HEK293 (cell line): ENCODE results near the gene HOXD12.

Source experiments
- CTCF ChIA-PET: fragments of 350-600 bp; formaldehyde crosslinking; extraction: SDS; loops from one replicate; lab custom pipeline; 2021; ENCODE audit warnings: antibody characterized with exemption; lab: Yijun Ruan, JAX
- POLR2A ChIA-PET: fragments of 300-600 bp; formaldehyde crosslinking; extraction: SDS; loops from one replicate; lab custom pipeline; 2020; ENCODE audit warnings: antibody characterized with exemption, inconsistent platforms; lab: Yijun Ruan, JAX
- H3K27ac ChIP-seq: fragments of 200-500 bp; sonication (Bioruptor generic); 2 replicates; pipeline ENCODE4 v1.5.1; 2014; ENCODE audit warnings: low read depth, low read length, control low read depth, inconsistent platforms; ENCODE audit errors: extremely low read depth
- H3K36me3 ChIP-seq, 2 experiments: fragments of 200-500 bp in 1 of 2; sonication (Bioruptor generic) in 1 of 2; 1 replicate in 1 of 2; 2 replicates in 1 of 2; pipeline ENCODE4 v1.5.1; 2014 to 2017; ENCODE audit warnings: inconsistent platforms in 2 of 2, low read length in 2 of 2; ENCODE audit not compliant: control insufficient read depth in 2 of 2, insufficient read depth in 1 of 2
- H3K4me1 ChIP-seq: fragments of 200-500 bp; sonication (Bioruptor generic); 2 replicates; pipeline ENCODE4 v1.5.1; 2014; ENCODE audit warnings: mild to moderate bottlenecking, low read length, inconsistent platforms; ENCODE audit not compliant: control insufficient read depth, insufficient read depth
- H3K4me3 ChIP-seq: 2 replicates; pipeline ENCODE4 v1.5.1; 2011; ENCODE audit warnings: low read depth, mild to moderate bottlenecking, control low read depth, low read length, moderate library complexity
- H3K9me3 ChIP-seq: fragments of 200-500 bp; sonication (Bioruptor generic); 2 replicates; pipeline ENCODE4 v1.5.1; 2014; ENCODE audit warnings: low read depth, low read length, inconsistent platforms; ENCODE audit not compliant: control insufficient read depth, insufficient read depth
- IKZF3 ChIP-seq: fragments of 450-650 bp; IDR thresholded peaks from 2 replicates; pipeline ENCODE4 v1.5.0; 2018; ENCODE audit warnings: missing biosample characterization, mild to moderate bottlenecking, missing genetic modification characterization, moderate library complexity
- KLF10 ChIP-seq: fragments of 450-650 bp; IDR thresholded peaks from 2 replicates; pipeline ENCODE4 v1.5.1; 2018; ENCODE audit warnings: missing biosample characterization, mild to moderate bottlenecking, missing genetic modification characterization
- KLF16 ChIP-seq: fragments of 450-650 bp; formaldehyde crosslinking; IDR thresholded peaks from 2 replicates; pipeline ENCODE4 v1.5.1; 2017; ENCODE audit warnings: missing biosample characterization, missing genetic modification characterization
- MEIS1 ChIP-seq: sonication (generic); formaldehyde crosslinking; IDR thresholded peaks from 2 replicates; pipeline ENCODE4 v1.8.1; 2022; ENCODE audit warnings: missing genetic modification reagents, mild to moderate bottlenecking, borderline replicate concordance
- SETDB1 ChIP-seq: IDR thresholded peaks from one replicate; pipeline ENCODE4 v1.6.1; 2017; ENCODE audit warnings: mild to moderate bottlenecking, low read length, moderate library complexity, mixed read lengths; ENCODE audit not compliant: insufficient read length
- SP3 ChIP-seq: fragments of 450-650 bp; formaldehyde crosslinking; IDR thresholded peaks from 2 replicates; pipeline ENCODE4 v1.5.1; 2016; ENCODE audit warnings: missing biosample characterization, missing genetic modification characterization
- TCF7L2 ChIP-seq: IDR thresholded peaks from 2 replicates; pipeline ENCODE4 v1.6.1; 2011; ENCODE audit warnings: low read depth, mild to moderate bottlenecking, inconsistent platforms, low read length, moderate library complexity, borderline replicate concordance
- TRIM28 ChIP-seq: IDR thresholded peaks from 2 replicates; pipeline ENCODE4 v1.6.1; 2011; ENCODE audit warnings: low read length, control low read depth, borderline replicate concordance
- WT1 ChIP-seq: fragments of 450-650 bp; formaldehyde crosslinking; IDR thresholded peaks from 2 replicates; pipeline ENCODE4 v1.5.1; 2016; ENCODE audit warnings: missing biosample characterization, missing genetic modification characterization
- ZBTB21 ChIP-seq: fragments of 450-650 bp; formaldehyde crosslinking; IDR thresholded peaks from 2 replicates; pipeline ENCODE4 v1.5.1; 2017; ENCODE audit warnings: missing biosample characterization, missing genetic modification characterization
- ZNF133 ChIP-seq: fragments of 450-650 bp; formaldehyde crosslinking; IDR thresholded peaks from 2 replicates; pipeline ENCODE4 v1.5.1; 2016; ENCODE audit warnings: missing biosample characterization, missing genetic modification characterization
- ZNF157 ChIP-seq: fragments of 450-650 bp; formaldehyde crosslinking; IDR thresholded peaks from 2 replicates; pipeline ENCODE4 v1.5.1; 2016; ENCODE audit warnings: missing biosample characterization, missing genetic modification characterization
- ZNF16 ChIP-seq: fragments of 450-650 bp; formaldehyde crosslinking; IDR thresholded peaks from 2 replicates; pipeline ENCODE4 v1.5.1; 2016; ENCODE audit warnings: low read depth, missing biosample characterization, missing genetic modification characterization
- ZNF174 ChIP-seq: fragments of 450-650 bp; formaldehyde crosslinking; IDR thresholded peaks from 2 replicates; pipeline ENCODE4 v1.5.0; 2017; ENCODE audit warnings: missing biosample characterization, mild to moderate bottlenecking, missing genetic modification characterization
- ZNF175 ChIP-seq: fragments of 450-650 bp; formaldehyde crosslinking; IDR thresholded peaks from 2 replicates; pipeline ENCODE4 v1.5.1; 2016; ENCODE audit warnings: missing biosample characterization, missing genetic modification characterization
- ZNF221 ChIP-seq: fragments of 450-650 bp; formaldehyde crosslinking; IDR thresholded peaks from 2 replicates; pipeline ENCODE4 v1.5.1; 2017; ENCODE audit warnings: missing biosample characterization, missing genetic modification characterization, borderline replicate concordance
- ZNF37A ChIP-seq: fragments of 450-650 bp; IDR thresholded peaks from 2 replicates; pipeline ENCODE4 v1.5.1; 2018; ENCODE audit warnings: missing biosample characterization, missing genetic modification characterization
- ZNF473 ChIP-seq: fragments of 450-650 bp; formaldehyde crosslinking; IDR thresholded peaks from 2 replicates; pipeline ENCODE4 v1.5.1; 2017; ENCODE audit warnings: missing biosample characterization, missing genetic modification characterization
- ZNF48 ChIP-seq: fragments of 450-650 bp; formaldehyde crosslinking; IDR thresholded peaks from 2 replicates; pipeline ENCODE4 v1.5.1; 2016; ENCODE audit warnings: missing biosample characterization, missing genetic modification characterization
- ZNF544 ChIP-seq: fragments of 450-650 bp; formaldehyde crosslinking; IDR thresholded peaks from 2 replicates; pipeline ENCODE4 v1.5.0; 2017; ENCODE audit warnings: missing biosample characterization, missing genetic modification characterization
- ZNF548 ChIP-seq: fragments of 450-650 bp; formaldehyde crosslinking; IDR thresholded peaks from 2 replicates; pipeline ENCODE4 v1.5.1; 2016; ENCODE audit warnings: missing biosample characterization, missing genetic modification characterization
- ZNF660 ChIP-seq: fragments of 450-650 bp; IDR thresholded peaks from 2 replicates; pipeline ENCODE4 v1.5.1; 2018; ENCODE audit warnings: missing biosample characterization, mild to moderate bottlenecking, missing genetic modification characterization
- ZNF701 ChIP-seq: fragments of 450-650 bp; formaldehyde crosslinking; IDR thresholded peaks from 2 replicates; pipeline ENCODE4 v1.5.1; 2016; ENCODE audit warnings: missing biosample characterization, missing genetic modification characterization
- ZNF843 ChIP-seq: fragments of 450-650 bp; formaldehyde crosslinking; IDR thresholded peaks from 2 replicates; pipeline ENCODE4 v1.5.1; 2016; ENCODE audit warnings: missing biosample characterization, missing genetic modification characterization
- TF ChIP-seq, protein P1 (sequence below): fragments of 450-650 bp; formaldehyde crosslinking; IDR thresholded peaks from 2 replicates; pipeline ENCODE4 v1.5.1; 2016; ENCODE audit warnings: missing biosample characterization, missing genetic modification characterization
- TF ChIP-seq, protein P2 (sequence below): fragments of 450-650 bp; formaldehyde crosslinking; IDR thresholded peaks from 2 replicates; pipeline ENCODE4 v1.5.1; 2016; ENCODE audit warnings: missing biosample characterization, missing genetic modification characterization
- TF ChIP-seq, protein P3 (sequence below): fragments of 450-650 bp; formaldehyde crosslinking; IDR thresholded peaks from 2 replicates; pipeline ENCODE4 v1.5.1; 2016; ENCODE audit warnings: missing biosample characterization, missing genetic modification characterization

Gene HOXD12

DNA sequence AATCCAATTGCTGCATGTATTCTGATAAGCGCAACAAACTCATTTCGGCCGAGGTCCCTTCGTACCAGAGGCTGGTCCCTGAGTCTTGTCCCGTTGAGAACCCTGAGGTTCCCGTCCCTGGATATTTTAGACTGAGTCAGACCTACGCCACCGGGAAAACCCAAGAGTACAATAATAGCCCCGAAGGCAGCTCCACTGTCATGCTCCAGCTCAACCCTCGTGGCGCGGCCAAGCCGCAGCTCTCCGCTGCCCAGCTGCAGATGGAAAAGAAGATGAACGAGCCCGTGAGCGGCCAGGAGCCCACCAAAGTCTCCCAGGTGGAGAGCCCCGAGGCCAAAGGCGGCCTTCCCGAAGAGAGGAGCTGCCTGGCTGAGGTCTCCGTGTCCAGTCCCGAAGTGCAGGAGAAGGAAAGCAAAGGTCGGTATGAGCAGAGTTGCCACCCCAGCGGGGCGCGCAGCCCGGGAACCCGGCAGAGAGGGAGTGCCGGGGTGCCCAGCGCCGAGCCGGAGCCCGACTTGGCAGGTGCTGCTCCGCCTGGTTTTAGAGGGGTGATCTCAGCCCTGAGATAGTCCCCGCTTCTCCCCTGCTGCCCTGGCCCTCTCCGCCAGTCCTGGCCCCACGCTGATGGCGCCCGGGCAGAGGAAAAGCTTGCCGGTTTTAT is 17.7 kb downstream of the HOXD12 start:
- peaks cover 14 to 99% of the 10 kb centered on the region in 2 experiments; a peak in 2 of 3 replicates for H3K36me3 ChIP-seq
- no peak overlapping the region for H3K4me3 ChIP-seq
- no peaks in the 10 kb centered on the region for H3K4me1 ChIP-seq
- TF ChIP-seq MEIS1 = no peak
- TF ChIP-seq KLF16 = no peak
- TF ChIP-seq KLF10 (tag by site-specific recombination) = no peak
- TF ChIP-seq ZNF473 (tag by site-specific recombination) = no peak
- TF ChIP-seq, protein P1, sequence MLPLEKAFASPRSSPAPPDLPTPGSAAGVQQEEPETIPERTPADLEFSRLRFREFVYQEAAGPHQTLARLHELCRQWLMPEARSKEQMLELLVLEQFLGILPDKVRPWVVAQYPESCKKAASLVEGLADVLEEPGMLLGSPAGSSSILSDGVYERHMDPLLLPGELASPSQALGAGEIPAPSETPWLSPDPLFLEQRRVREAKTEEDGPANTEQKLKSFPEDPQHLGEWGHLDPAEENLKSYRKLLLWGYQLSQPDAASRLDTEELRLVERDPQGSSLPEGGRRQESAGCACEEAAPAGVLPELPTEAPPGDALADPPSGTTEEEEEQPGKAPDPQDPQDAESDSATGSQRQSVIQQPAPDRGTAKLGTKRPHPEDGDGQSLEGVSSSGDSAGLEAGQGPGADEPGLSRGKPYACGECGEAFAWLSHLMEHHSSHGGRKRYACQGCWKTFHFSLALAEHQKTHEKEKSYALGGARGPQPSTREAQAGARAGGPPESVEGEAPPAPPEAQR (tag by site-specific recombination) = no peak
- TF ChIP-seq ZBTB21 = no peak
- TF ChIP-seq ZNF544 = no peak
- no peak for TF ChIP-seq ZNF548 (tag by site-specific recombination)
- no peaks in the 10 kb centered on the region for H3K9me3 ChIP-seq
- peak overlapping the region; percentile 34; the same call in 1 of the 2 replicates for H3K27ac ChIP-seq
- ChIA-PET CTCF (interaction anchor here (0.9 to 1.0 kb wide), 2 partner anchors 10 to 701 kb away, joined by 3 to 4 read pairs; no protein-coding TSS in a partner anchor), POLR2A (no interaction called here)

DNA sequence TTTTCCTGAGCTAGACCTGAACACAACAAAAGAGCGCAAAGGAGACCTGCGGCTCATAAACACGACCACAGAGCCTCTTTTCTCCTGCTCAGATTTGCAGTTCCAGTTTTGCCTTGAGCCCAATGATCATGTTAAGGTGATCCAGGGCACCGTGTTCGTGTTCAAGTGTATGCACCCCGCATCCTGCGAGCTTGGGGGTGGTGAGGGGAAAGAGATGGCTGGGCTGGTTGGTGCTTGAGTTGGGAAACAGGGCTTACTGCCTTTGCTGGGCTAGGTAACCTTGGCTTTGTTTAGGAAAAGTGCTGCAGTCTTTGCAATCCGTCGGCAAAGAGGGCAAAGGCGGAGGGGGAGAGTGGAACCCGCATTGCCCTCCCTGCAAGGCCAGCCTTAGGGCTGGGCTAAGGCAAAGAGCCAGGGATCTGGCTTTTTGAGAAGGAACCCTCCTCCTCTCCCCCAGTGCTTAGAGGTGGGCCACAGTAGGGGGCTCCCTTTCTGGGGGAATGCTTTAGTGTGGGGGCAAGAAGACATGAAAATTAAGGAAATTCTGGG is 18.3 kb downstream of the HOXD12 start:
- POLR2A ChIA-PET = no interaction called here
- Histone ChIP-seq H3K4me3 (no peak overlapping the region), H3K9me3 (no peaks in the 10 kb centered on the region)

More for the DNA sequence above, 18.3 kb downstream of the HOXD12 start:
- no peaks in the 10 kb centered on the region for H3K4me1 ChIP-seq
- H3K27ac ChIP-seq = peak overlapping the region; percentile 34; the same call in 1 of the 2 replicates
- TF ChIP-seq ZNF660 (tag by site-specific recombination) (no peak), ZNF37A (no peak), TCF7L2 (no peak), SP3 (tag by site-specific recombination) (no peak), ZNF843 (no peak), ZNF175 (tag by site-specific recombination) (no peak), ZNF157 (tag by site-specific recombination) (no peak), ZNF16 (no peak), WT1 (tag by site-specific recombination) (no peak), ZNF133 (tag by site-specific recombination) (no peak), SETDB1 (no peak), TRIM28 (no peak), ZNF701 (no peak), ZNF221 (tag by site-specific recombination) (no peak), ZNF174 (tag by site-specific recombination) (no peak), ZNF48 (tag by site-specific recombination) (no peak), IKZF3 (no peak)
- TF ChIP-seq, protein P2, sequence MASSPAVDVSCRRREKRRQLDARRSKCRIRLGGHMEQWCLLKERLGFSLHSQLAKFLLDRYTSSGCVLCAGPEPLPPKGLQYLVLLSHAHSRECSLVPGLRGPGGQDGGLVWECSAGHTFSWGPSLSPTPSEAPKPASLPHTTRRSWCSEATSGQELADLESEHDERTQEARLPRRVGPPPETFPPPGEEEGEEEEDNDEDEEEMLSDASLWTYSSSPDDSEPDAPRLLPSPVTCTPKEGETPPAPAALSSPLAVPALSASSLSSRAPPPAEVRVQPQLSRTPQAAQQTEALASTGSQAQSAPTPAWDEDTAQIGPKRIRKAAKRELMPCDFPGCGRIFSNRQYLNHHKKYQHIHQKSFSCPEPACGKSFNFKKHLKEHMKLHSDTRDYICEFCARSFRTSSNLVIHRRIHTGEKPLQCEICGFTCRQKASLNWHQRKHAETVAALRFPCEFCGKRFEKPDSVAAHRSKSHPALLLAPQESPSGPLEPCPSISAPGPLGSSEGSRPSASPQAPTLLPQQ (tag by site-specific recombination) = no peak
- TF ChIP-seq, protein P3, sequence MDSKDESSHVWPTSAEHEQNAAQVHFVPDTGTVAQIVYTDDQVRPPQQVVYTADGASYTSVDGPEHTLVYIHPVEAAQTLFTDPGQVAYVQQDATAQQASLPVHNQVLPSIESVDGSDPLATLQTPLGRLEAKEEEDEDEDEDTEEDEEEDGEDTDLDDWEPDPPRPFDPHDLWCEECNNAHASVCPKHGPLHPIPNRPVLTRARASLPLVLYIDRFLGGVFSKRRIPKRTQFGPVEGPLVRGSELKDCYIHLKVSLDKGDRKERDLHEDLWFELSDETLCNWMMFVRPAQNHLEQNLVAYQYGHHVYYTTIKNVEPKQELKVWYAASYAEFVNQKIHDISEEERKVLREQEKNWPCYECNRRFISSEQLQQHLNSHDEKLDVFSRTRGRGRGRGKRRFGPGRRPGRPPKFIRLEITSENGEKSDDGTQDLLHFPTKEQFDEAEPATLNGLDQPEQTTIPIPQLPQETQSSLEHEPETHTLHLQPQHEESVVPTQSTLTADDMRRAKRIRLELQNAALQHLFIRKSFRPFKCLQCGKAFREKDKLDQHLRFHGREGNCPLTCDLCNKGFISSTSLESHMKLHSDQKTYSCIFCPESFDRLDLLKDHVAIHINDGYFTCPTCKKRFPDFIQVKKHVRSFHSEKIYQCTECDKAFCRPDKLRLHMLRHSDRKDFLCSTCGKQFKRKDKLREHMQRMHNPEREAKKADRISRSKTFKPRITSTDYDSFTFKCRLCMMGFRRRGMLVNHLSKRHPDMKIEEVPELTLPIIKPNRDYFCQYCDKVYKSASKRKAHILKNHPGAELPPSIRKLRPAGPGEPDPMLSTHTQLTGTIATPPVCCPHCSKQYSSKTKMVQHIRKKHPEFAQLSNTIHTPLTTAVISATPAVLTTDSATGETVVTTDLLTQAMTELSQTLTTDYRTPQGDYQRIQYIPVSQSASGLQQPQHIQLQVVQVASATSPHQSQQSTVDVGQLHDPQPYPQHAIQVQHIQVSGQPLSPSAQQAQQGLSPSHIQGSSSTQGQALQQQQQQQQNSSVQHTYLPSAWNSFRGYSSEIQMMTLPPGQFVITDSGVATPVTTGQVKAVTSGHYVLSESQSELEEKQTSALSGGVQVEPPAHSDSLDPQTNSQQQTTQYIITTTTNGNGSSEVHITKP (tag by site-specific recombination) = no peak
- CTCF ChIA-PET = interaction anchor here (0.6 to 1.0 kb wide), 3 partner anchors 9 to 700 kb away, joined by 3 to 4 read pairs (median 3); no protein-coding TSS in a partner anchor
- peaks cover 14 to 99% of the 10 kb centered on the region in 2 experiments; a peak in 2 of 3 replicates for H3K36me3 ChIP-seq
